Ammon's horn (tissue), 1 donor: ENCODE results near the gene KRTAP10-8.
"Not testable (repeated sequence)": the region's sequence is repeated elsewhere in the genome, so short reads cannot be mapped to it uniquely, and the experiment has no call there.

ENCODE experiments used
- DNase-seq: peaks from one replicate; pipeline ENCODE4 v3.0.0-alpha.2; 2016; ENCODE audit warnings: low spot score

Gene KRTAP10-8

GRCh38 chr21:44579056-44579832 is 32.6 kb upstream of the KRTAP10-8 start:
- DNase-seq: no peak

DNA sequence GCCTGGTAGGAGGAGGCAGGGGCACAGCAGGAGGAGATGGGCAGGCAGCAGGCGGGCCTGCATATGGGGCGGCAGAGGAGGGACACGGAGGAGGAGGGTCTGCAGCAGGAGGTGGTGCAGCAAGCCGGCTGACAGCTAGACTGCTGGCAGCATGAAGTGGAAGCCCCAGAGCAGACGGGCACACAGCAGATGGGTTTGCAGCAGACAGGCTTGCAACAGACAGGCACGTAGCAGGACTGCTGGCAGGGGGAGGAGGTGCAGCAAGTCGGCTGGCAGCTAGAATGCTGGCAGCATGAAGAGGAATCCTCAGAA is 32.1 kb upstream of the KRTAP10-8 start:
- DNase-seq: no peak

DNA sequence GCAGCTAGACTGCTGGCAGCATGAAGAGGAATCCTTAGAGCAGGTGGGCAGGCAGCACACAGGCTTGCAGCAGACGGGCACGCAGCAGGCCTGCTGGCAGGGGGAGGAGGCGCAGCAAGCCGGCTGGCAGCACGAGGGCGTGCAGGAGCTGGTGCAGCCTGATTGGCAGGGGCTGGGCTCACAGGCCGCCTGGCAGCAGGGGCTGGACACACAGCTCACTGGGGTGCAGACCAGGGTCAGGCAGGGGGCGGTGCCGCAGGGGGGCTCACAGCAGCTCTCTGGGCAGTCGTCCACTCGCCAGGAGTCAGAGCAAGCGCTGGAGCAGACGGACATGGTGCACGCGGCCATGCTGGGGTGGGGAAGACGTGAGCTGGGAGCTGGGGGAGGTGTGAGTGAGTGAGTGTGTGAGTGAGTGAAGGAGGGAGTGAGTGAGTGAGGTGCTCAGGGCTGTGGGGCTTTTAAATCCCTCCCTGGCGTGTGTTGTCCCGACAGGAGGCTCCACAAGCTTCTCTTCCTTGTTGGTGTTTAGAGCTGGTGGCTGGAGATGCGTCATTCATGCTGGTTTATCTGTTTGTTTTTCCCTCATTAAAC is 31.6 kb upstream of the KRTAP10-8 start, which contains the start of gene KRTAP10-5:
KRTAP10-5 (minus strand) TSS at position 374 of the 591 bp plus-strand sequence; CDS start at position 348, 26 bp downstream.
- not testable (repeated sequence) for DNase-seq

DNA sequence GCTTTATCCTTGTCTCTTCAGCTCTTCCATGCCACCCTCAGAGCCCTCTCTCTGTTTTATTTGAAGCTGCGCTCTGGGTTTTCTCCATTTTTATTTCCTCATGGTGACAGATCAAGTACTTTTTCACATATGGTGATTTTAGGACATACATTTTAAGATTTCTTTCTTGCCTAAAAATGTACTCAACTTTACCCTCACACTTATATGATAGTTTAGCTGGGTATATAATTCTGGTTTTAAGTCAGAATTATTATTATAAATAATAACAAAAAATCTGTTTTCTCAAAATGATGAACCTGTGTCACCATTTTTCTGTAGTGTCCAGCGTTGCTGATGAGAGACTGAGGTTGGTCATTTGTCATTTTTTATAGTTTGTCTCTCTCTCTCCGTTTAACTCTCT is 30.7 kb upstream of the KRTAP10-8 start:
- no peak for DNase-seq

DNA sequence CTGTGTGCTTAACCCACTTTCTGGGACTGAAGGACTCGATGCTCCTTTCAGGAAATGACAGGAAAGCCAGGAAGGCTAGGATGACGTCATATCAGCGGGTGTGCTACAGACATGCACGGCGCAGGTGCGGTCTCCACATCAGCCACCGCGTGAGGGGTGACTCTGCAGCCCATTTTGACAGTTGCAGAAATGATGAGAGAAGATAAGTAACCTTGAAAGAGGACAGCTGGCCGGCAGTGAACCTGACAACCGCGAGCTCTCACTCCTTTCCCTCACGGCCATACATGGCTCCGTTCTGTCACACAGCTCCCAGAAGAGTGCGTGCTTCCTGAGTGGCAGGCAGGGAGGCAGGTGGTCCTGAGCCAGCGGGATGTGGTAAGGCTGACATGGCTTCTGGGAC is 29.8 kb upstream of the KRTAP10-8 start:
- DNase-seq: no peak

- DNase-seq: no peak
Measured at GRCh38 chr21:44583089-44583799, 28.6 kb upstream of the KRTAP10-8 start.

DNA sequence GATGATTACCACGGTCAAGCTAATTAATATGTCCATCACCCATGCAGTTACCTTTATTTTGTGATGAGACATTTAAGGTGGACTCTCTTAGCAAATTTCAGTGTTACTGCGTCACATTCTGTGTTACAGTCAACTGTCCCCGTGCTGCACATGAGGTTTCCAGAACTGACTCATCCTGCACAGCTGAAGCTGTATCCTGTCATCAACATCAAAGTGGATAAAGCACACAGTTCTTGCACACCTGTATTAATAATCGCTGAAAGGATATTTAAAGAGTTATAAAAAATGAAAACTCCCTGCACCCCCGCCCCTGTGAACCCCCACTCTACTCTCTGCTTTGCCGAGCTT is 28.1 kb upstream of the KRTAP10-8 start:
- no peak for DNase-seq

DNA sequence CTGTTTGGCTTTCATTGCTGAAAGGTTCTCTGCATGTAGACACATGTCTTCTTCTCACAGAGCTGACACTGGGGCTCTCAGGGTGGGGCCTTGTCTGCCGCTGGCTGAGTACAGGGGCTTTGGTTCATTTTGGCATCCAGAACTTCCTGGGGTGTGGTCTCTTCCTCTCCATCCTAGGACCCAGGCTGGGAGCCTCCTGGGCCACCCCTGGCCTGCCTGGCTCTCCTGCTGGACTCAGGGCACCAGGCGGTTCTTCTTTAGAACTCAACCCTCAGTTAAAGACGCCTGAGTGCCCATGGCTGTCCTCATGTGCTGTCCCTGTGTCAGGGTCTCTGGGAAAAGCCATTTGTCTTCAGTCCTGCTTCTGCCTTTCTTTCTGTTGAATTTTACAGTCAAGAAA is 26.0 kb upstream of the KRTAP10-8 start:
- no peak for DNase-seq

DNA sequence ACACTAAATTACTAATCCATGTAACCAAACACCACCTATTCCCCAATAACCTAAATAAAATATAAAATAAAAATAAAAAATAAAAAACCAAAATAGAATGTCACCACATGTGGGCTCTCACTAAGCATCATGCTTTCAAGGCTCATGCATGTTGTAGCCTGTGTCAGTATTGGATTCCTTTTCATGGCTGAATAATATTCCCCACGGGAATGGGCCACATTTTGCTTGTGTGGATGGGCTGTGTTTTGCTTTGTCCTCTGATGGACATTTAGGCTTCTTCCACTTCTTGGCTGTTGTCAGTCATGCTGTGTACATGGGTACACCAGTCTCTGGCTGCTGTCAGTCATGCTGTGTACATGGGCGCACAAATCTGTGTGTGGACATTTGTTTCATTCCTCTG is 22.8 kb upstream of the KRTAP10-8 start:
- no peak for DNase-seq

- no peak for DNase-seq
Measured at GRCh38 chr21:44589586-44590305, 22.1 kb upstream of the KRTAP10-8 start.

DNA sequence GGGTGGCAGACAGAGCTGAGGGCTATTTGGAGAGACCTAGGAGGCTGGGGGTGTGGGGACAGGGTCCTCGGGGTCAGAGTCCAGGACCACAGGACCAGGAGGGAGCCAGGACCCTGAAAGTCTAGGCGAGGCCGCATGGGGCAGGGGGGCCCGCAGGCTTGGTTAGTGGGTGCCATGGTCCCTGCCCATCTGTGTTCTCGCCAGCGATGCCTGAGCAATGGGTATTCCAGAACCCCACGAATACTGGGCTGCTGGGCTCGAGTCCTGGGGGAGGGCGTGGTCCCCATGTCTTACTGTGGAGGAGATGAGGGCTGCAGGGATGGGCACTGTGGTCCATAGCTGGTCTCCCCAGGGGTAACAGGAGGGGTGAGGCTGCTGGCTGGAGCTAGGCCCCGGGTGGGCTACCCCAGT is 21.6 kb upstream of the KRTAP10-8 start:
- no peak for DNase-seq

DNA sequence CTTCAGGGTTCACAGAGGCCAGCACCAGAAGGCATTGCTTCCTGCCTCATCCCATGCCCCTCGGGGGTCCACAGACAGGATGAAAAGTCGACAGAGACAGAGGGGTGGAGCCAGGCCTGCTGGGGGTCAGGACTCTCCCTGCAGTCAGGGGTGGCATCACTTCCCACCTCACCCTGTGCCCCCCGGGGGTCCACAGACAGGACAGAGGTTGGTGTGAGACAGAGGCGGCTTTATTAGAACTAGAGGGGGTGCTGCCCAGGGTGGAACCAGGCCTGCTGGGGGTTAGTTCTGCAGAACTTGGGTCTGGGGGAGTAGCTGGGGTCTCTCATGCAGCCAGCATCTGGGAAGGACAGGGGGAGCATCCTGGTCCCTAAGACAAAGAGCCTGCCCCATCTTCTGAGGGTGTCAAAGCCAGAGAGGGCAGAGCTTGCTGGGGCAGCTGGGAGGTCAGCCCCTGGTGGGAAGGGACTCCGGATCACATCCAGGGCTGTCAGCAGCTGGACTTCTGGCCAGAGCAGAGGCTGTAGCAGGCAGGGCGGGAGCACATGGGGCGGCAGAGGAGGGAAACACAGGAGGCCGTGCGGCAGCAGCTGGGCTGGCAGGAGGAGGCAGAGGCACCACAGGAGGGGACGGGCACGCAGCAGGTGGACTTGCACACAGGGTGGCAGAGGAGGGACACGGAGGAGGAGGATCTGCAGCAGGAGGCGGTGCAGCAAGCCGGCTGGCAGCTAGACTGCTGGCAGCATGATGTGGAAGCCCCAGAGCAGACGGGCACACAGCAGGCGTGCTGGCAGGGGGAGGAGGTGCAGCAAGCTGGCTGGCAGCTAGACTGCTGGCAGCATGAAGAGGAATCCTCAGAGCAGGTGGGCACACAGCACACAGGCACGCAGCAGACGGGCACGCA is 20.7 kb upstream of the KRTAP10-8 start:
- not testable (repeated sequence) for DNase-seq

- DNase-seq: not testable (repeated sequence)
Measured at GRCh38 chr21:44591801-44592130, 20.1 kb upstream of the KRTAP10-8 start.

DNA sequence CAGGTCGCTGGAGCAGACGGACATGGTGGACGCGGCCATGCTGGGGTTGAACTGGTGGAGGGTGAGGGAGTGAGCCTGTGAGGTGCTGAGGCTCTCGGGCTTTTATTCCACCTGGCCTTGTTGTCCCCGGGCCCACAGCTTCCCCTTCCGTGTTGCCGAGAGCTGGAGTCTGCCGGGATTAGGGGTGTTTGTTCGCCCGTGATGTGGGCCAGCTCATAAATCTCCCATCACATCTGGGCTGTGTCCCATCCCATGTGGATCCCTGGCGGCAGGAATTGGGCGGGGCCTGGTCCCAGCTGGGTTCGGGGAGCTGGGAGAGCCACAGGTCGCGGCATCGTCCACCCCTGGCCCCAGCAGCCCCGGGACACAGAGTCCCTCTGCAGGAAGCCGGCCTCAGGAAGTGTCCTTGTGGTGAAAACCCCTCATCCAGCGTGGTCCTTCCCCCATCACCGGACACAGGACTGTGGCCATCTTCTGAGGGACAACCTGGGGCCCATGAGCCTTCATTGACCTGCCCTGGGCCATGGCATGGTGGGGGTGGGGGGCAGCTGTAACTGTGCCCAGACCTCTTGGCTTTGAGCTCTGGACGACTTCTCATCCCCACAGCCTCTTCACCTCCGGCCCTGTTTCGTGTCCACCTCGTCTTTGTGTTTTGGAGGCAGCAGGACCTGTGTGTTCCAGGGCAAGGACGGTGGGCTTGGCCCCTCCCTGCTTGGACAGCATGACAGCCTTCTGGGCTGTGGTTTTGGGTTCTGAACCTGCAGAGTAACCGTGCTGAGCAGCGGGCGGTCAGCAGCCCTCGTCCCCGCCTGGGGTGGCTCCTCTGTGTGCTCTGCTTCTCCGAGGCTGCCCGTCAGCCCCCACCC is 19.2 kb upstream of the KRTAP10-8 start, which contains the start of gene KRTAP10-6:
KRTAP10-6 (minus strand) TSS at position 60 of the 866 bp plus-strand sequence; CDS start at position 39, 21 bp downstream.
- DNase-seq: no peak

DNA sequence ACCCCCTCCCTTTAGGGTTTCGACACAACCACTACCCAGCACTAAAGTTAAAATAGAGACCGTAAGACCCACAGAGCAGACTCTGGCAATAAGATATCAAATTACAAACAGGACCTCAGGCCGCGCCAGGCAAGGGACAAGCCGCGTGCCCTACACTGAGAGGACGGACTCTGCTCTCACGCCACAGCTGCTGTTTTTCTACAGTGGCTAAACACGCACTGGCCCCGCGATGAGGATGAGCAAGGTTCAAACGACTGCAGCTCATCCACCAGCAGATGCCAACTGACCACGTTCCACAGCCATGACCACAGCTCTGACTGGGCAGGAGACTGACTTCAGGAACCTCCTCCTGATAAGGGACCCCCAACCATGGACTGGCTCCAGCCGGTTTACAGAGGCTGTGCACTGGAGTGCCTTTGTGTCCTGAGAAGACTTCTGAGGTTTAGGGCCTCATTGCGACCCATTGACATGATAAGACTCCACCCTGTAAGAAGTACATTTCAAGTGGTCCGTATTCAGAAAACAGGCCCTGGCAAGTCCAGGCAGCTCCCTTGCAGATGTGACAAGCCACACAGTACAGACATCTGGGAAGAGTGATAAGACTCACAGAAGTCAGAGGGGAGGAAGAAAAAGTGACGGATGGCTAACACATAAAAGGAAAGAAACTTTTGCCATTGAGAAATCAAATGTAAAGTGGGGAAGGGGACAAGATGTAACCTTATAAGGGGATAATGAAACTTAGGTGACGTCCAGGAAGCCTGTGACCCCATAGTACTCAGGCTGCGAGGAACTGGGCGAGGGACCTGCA is 18.1 kb upstream of the KRTAP10-8 start:
- no peak for DNase-seq

- no peak for DNase-seq
Measured at GRCh38 chr21:44594406-44594916, 17.4 kb upstream of the KRTAP10-8 start.

DNA sequence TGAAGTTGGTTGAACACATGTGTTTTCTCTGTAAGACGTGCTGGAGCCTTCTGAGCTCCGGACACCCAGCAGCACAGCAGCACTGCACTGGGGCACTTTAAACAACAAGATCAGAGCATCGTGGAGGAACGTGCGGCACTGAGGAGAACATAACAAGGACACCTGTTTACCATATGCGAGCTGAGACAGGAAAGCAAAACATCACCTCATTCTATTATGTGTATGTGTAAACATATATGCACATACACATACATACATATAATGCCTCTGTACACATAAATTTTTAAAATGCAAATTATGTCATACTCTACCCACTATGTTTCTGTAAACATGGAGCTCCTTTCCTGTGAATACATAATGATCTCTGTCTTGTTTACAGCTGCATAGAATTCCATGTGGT is 16.4 kb upstream of the KRTAP10-8 start:
- no peak for DNase-seq

DNA sequence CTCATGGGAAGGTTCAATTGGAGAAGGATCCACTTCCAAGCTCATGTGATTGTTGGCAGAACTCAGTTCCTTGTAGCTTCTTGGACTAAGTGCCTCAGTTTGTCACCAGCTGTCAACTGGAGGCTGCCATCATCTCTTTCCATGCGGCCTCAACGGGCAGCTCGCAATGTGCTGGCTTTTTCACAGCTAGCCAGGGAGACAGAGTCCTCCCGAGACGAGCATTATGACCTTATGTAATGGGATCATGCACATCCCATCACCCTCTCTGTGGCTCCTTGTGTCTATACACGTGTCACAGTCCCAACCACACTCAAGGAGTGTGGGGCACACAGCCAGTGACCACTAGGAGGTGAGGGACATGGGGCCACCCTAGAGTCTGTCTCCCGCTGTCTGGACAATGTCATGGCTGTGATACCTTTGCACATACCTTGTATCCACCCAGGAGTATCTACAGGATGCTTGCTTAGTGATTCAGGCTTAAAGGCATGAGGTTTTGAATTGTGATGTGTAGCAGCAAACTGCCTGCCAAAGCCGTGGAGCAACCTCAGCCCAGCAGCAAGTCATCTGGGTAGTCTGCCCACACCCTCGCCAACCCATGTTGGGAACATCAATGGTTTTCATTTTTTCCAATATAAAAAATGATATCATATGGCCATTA is 15.7 kb upstream of the KRTAP10-8 start:
- no peak for DNase-seq

DNA sequence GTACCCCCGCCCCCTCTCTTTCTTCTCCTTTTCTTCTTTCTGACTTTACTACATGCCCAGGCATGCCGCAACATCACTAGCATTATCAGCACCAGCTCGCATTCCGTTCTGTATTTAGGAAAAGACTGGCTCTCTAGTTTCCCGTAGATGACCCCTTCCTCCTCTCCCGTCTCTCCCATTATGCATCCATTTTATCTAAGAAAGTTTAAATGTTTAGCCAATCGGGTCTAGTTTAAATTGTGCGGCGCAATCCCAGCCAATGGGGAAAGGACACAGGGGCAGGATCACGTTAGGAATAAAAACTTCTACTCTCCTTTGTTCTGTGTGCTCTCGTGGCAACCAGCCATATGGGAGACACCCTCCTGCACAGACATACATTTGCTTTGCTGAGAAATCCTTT is 13.8 kb upstream of the KRTAP10-8 start:
- no peak for DNase-seq
